OCI-LY7 (cell line): ENCODE measurements around the gene DDC. TPM values are rescaled to one million over a fixed set of nuclear protein-coding genes. Genes with fewer than 3 reads are reported as not detected.

ENCODE experiments used
- BruUV-seq: library from RNA; stranded (reverse); fragments of 400-500 nt; replicated peaks from 2 replicates; lab custom pipeline; 2021; lab: Mats Ljungman, UMichigan
- CTCF ChIA-PET: fragments of 300-600 bp; sonication (Branson Sonifier 250); formaldehyde crosslinking; loops from one replicate; lab custom pipeline; 2022; ENCODE audit warnings: antibody characterized with exemption; ENCODE audit not compliant: unreplicated experiment; lab: Charles Lee
- POLR2A ChIA-PET: fragments of 300-600 bp; sonication (Branson Sonifier 250); formaldehyde crosslinking; loops from one replicate; lab custom pipeline; 2022; ENCODE audit warnings: antibody characterized with exemption; lab: Charles Lee
- DNase-seq: peaks from one replicate; pipeline ENCODE4 v3.0.0-alpha.2; 2015; ENCODE audit warnings: low spot score
- H2AFZ ChIP-seq: fragments of 200-600 bp; sonication (generic), shearing (Covaris generic); 2 replicates; pipeline ENCODE4 v1.6.1; 2014; ENCODE audit warnings: mild to moderate bottlenecking, antibody characterized with exemption, low read length, moderate library complexity
- H3K27ac ChIP-seq: fragments of 200-600 bp; sonication (generic); 2 replicates; pipeline ENCODE4 v1.5.1; 2014; ENCODE audit warnings: mixed run types, low read depth, mild to moderate bottlenecking, moderate library complexity, low read length, inconsistent platforms; ENCODE audit not compliant: poor library complexity, severe bottlenecking
- H3K36me3 ChIP-seq: fragments of 200-600 bp; sonication (generic); 2 replicates; pipeline ENCODE4 v1.6.1; 2014; ENCODE audit warnings: mild to moderate bottlenecking, antibody characterized with exemption, low read length, moderate library complexity, mixed read lengths; ENCODE audit not compliant: insufficient read depth
- H3K4me1 ChIP-seq: fragments of 200-600 bp; sonication (generic); 2 replicates; pipeline ENCODE4 v1.5.1; 2014; ENCODE audit warnings: mild to moderate bottlenecking, low read length; ENCODE audit not compliant: insufficient read depth, poor library complexity, severe bottlenecking
- H3K4me2 ChIP-seq: fragments of 200-600 bp; sonication (generic); 2 replicates; pipeline ENCODE4 v1.6.1; 2014; ENCODE audit warnings: mild to moderate bottlenecking, low read length
- H3K4me3 ChIP-seq: fragments of 200-600 bp; sonication (generic); 2 replicates; pipeline ENCODE4 v1.5.1; 2014; ENCODE audit warnings: mild to moderate bottlenecking, low read depth, low read length; ENCODE audit not compliant: poor library complexity, severe bottlenecking
- H3K79me2 ChIP-seq: fragments of 200-600 bp; sonication (generic); 2 replicates; pipeline ENCODE4 v1.6.1; 2016; ENCODE audit warnings: low read depth, mild to moderate bottlenecking, low read length, moderate library complexity, mixed read lengths; ENCODE audit not compliant: insufficient read depth
- H3K9me2 ChIP-seq: fragments of 200-600 bp; sonication (generic); 2 replicates; pipeline ENCODE4 v1.6.1; 2016; ENCODE audit warnings: mild to moderate bottlenecking, low read length, mixed read lengths; ENCODE audit not compliant: insufficient read depth
- H3K9me3 ChIP-seq: fragments of 200-600 bp; sonication (generic); 2 replicates; pipeline ENCODE4 v1.6.1; 2014; ENCODE audit warnings: mild to moderate bottlenecking, mixed run types, low read length, mixed read lengths
- H4K20me1 ChIP-seq: fragments of 200-600 bp; sonication (generic); 2 replicates; pipeline ENCODE4 v1.6.1; 2014; ENCODE audit warnings: mild to moderate bottlenecking, antibody characterized with exemption, low read length, moderate library complexity, mixed read lengths; ENCODE audit not compliant: insufficient read depth
- CTCF ChIP-seq: fragments of 200-600 bp; sonication (generic); conservative IDR thresholded peaks from 2 replicates; pipeline ENCODE4 v1.5.1; 2014; ENCODE audit warnings: mild to moderate bottlenecking, antibody characterized with exemption, low read length, moderate library complexity, mixed read lengths
- EZH2phosphoT487 ChIP-seq: fragments of 200-600 bp; sonication (generic); IDR thresholded peaks from 2 replicates; pipeline ENCODE4 v1.6.1; 2018; ENCODE audit warnings: low read depth, borderline replicate concordance, mild to moderate bottlenecking, mixed run types, antibody characterized with exemption, low read length, moderate library complexity, mixed read lengths
- intact Hi-C: fragments of 100-400 bp; cut with micrococcal nuclease; formaldehyde crosslinking; loops from one replicate; pipeline ENCODE4 v1.10.0; 2022; ENCODE audit not compliant: unreplicated experiment
- total RNA-seq, 2 experiments: library from RNA; depleted of rRNA in 1 of 2; stranded (reverse); fragments of >200 nt in 1 of 2; shearing (Covaris generic) in 1 of 2; gene quantifications; 2 replicates each; pipeline ENCODE4 v1.2.3, GENCODE V29; 2014 to 2022

The DDC gene
- total RNA-seq, 2 experiments from 2014 or later: not detected

- no peaks in the 10 kb centered on the region for H3K36me3 ChIP-seq
- no peak for DNase-seq
- no peak overlapping the region for H3K4me2 ChIP-seq
- no peaks in the 10 kb centered on the region for H4K20me1 ChIP-seq
- no peak overlapping the region for H3K4me3 ChIP-seq
- no peaks in the 10 kb centered on the region for H3K9me3 ChIP-seq
- intact Hi-C loops: no loop called here
- no peak for TF ChIP-seq CTCF
- no peak for TF ChIP-seq EZH2phosphoT487
- no peaks in the 10 kb centered on the region for H3K4me1 ChIP-seq
- BruUV-seq: no TSS peak
- H2AFZ ChIP-seq: no peak overlapping the region
- H3K27ac ChIP-seq: no peak overlapping the region
- ChIA-PET CTCF (no interaction called here), POLR2A (no interaction called here)
- no peaks in the 10 kb centered on the region for H3K9me2 ChIP-seq
- H3K79me2 ChIP-seq: no peaks in the 10 kb centered on the region
These were observed 51.9 kb downstream of the DDC start for GRCh38 chr7:50513166-50513871.

- H3K9me3 ChIP-seq: no peaks in the 10 kb centered on the region
- no peak for DNase-seq
- no peak overlapping the region for H3K4me3 ChIP-seq
- CTCF ChIA-PET: no interaction called here
- no TSS peak for BruUV-seq
- POLR2A ChIA-PET: no interaction called here
- no peak overlapping the region for H3K27ac ChIP-seq
- no peaks in the 10 kb centered on the region for H3K79me2 ChIP-seq
- no peaks in the 10 kb centered on the region for H3K36me3 ChIP-seq
- no peak overlapping the region for H2AFZ ChIP-seq
- H3K4me1 ChIP-seq: no peaks in the 10 kb centered on the region
- H4K20me1 ChIP-seq: no peaks in the 10 kb centered on the region
- H3K9me2 ChIP-seq: no peaks in the 10 kb centered on the region
- intact Hi-C loops: no loop called here
- no peak overlapping the region for H3K4me2 ChIP-seq
- no peak for TF ChIP-seq CTCF
- TF ChIP-seq EZH2phosphoT487: no peak
These were observed 52.8 kb downstream of the DDC start for GRCh38 chr7:50512384-50512783.

GRCh38 chr7:50509459-50509858 lies 55.7 kb downstream of the DDC start:
- H4K20me1 ChIP-seq: no peaks in the 10 kb centered on the region
- intact Hi-C loops: no loop called here
- no peaks in the 10 kb centered on the region for H3K9me2 ChIP-seq
- no peak overlapping the region for H3K4me2 ChIP-seq
- H3K9me3 ChIP-seq: no peaks in the 10 kb centered on the region
- TF ChIP-seq EZH2phosphoT487 (no peak), CTCF (no peak)
- no peaks in the 10 kb centered on the region for H3K79me2 ChIP-seq
- BruUV-seq: no TSS peak
- no peaks in the 10 kb centered on the region for H3K4me1 ChIP-seq
- no peaks in the 10 kb centered on the region for H3K36me3 ChIP-seq
- no peak for DNase-seq
- H3K27ac ChIP-seq: no peak overlapping the region
- ChIA-PET CTCF (no interaction called here), POLR2A (no interaction called here)
- H3K4me3 ChIP-seq: no peak overlapping the region
- no peak overlapping the region for H2AFZ ChIP-seq
